ENCODE measurements around the gene SDCCAG8.

DNA sequence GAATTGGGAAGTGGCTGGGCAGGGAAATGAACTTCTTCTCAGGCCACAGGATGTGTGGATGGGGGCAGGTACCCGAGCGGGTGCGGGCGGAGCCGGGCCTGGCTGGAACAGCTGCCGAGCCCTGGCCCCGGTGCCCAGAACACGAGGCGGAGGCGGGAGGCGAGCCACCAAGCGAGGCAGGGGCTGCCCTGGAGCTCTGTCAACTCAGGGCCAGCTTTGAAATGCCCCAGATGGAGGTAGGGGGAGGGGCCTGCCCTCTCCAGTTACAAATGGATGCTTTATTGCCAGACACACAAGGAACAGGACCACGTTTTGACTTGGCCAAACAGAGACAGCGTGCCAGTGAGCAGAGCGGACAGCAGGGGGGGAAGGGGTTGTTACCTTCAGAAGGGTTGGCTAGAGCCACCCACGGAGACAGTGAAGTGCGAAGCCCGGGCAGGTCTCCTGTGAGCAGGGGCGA is 240.4 kb downstream of the SDCCAG8 start:
- no peak for TF ChIP-seq GATA2 (IDR thresholded peaks at IDR 0.05; ENCODE audit: low read depth, low read length)
- TF ChIP-seq GATA3 (IDR thresholded peaks at IDR 0.05; ENCODE audit: low read depth, low read length) = no peak

Measured in SH-SY5Y (cell line).